ENCODE data around the gene OMP.

The OMP gene

GRCh38 chr11:77062924-77063323 is 39.7 kb upstream of the OMP start:
- no peak overlapping the region for H3K9ac ChIP-seq (ENCODE audit: low read depth, low read length)
- H3K36me3 ChIP-seq (ENCODE audit: control insufficient read depth, insufficient read depth, low read length): no peaks in the 10 kb centered on the region
- H3K4me1 ChIP-seq (ENCODE audit: control insufficient read depth, insufficient read depth, low read length): peaks cover 8% of the 10 kb centered on the region
- peaks cover 10% of the 10 kb centered on the region for H3K27me3 ChIP-seq (ENCODE audit: control insufficient read depth, insufficient read depth, low read length)
- no peak overlapping the region for H3K4me3 ChIP-seq (ENCODE audit: low read depth, low read length)
- H3K9me3 ChIP-seq (ENCODE audit: control insufficient read depth, insufficient read depth, low read length): no peaks in the 10 kb centered on the region

- Histone ChIP-seq H3K4me3 (ENCODE audit: low read depth, low read length) (no peak overlapping the region), H3K36me3 (ENCODE audit: control insufficient read depth, insufficient read depth, low read length) (no peaks in the 10 kb centered on the region), H3K9me3 (ENCODE audit: control insufficient read depth, insufficient read depth, low read length) (no peaks in the 10 kb centered on the region), H3K27me3 (ENCODE audit: control insufficient read depth, insufficient read depth, low read length) (peaks cover 10% of the 10 kb centered on the region), H3K4me1 (ENCODE audit: control insufficient read depth, insufficient read depth, low read length) (peaks cover 8% of the 10 kb centered on the region), H3K9ac (ENCODE audit: low read depth, low read length) (no peak overlapping the region)
Measured at GRCh38 chr11:77063407-77063806, 39.2 kb upstream of the OMP start.

GRCh38 chr11:77063861-77064260 is 38.8 kb upstream of the OMP start:
- Histone ChIP-seq H3K9me3 (ENCODE audit: control insufficient read depth, insufficient read depth, low read length) (no peaks in the 10 kb centered on the region), H3K4me3 (ENCODE audit: low read depth, low read length) (no peak overlapping the region), H3K27me3 (ENCODE audit: control insufficient read depth, insufficient read depth, low read length) (peaks cover 10% of the 10 kb centered on the region), H3K4me1 (ENCODE audit: control insufficient read depth, insufficient read depth, low read length) (peaks cover 8% of the 10 kb centered on the region), H3K9ac (ENCODE audit: low read depth, low read length) (no peak overlapping the region), H3K36me3 (ENCODE audit: control insufficient read depth, insufficient read depth, low read length) (no peaks in the 10 kb centered on the region)

- Histone ChIP-seq H3K9me3 (ENCODE audit: control insufficient read depth, insufficient read depth, low read length) (no peaks in the 10 kb centered on the region), H3K4me3 (ENCODE audit: low read depth, low read length) (no peak overlapping the region), H3K9ac (ENCODE audit: low read depth, low read length) (no peak overlapping the region), H3K36me3 (ENCODE audit: control insufficient read depth, insufficient read depth, low read length) (no peaks in the 10 kb centered on the region), H3K4me1 (ENCODE audit: control insufficient read depth, insufficient read depth, low read length) (peaks cover 6% of the 10 kb centered on the region), H3K27me3 (ENCODE audit: control insufficient read depth, insufficient read depth, low read length) (peaks cover 10% of the 10 kb centered on the region)
Measured at GRCh38 chr11:77064648-77065217, 37.9 kb upstream of the OMP start.

- H3K9ac ChIP-seq (ENCODE audit: low read depth, low read length): no peak overlapping the region
- H3K36me3 ChIP-seq (ENCODE audit: control insufficient read depth, insufficient read depth, low read length): no peaks in the 10 kb centered on the region
- peaks cover 3% of the 10 kb centered on the region for H3K4me1 ChIP-seq (ENCODE audit: control insufficient read depth, insufficient read depth, low read length)
- H3K4me3 ChIP-seq (ENCODE audit: low read depth, low read length): peak overlapping the region; percentile 62
- no peaks in the 10 kb centered on the region for H3K9me3 ChIP-seq (ENCODE audit: control insufficient read depth, insufficient read depth, low read length)
- peaks cover 10% of the 10 kb centered on the region for H3K27me3 ChIP-seq (ENCODE audit: control insufficient read depth, insufficient read depth, low read length)
Measured at GRCh38 chr11:77065878-77066228, 36.8 kb upstream of the OMP start.

- Histone ChIP-seq H3K9me3 (ENCODE audit: control insufficient read depth, insufficient read depth, low read length) (no peaks in the 10 kb centered on the region), H3K36me3 (ENCODE audit: control insufficient read depth, insufficient read depth, low read length) (no peaks in the 10 kb centered on the region), H3K9ac (ENCODE audit: low read depth, low read length) (peak within 1 kb of the TSS; percentile 2), H3K4me1 (ENCODE audit: control insufficient read depth, insufficient read depth, low read length) (peaks cover 3% of the 10 kb centered on the region), H3K27me3 (ENCODE audit: control insufficient read depth, insufficient read depth, low read length) (peaks cover 10% of the 10 kb centered on the region), H3K4me3 (ENCODE audit: low read depth, low read length) (peak within 1 kb of the TSS; percentile 80)
Measured at GRCh38 chr11:77066229-77067042, 36.2 kb upstream of the OMP start, which contains the start of gene CAPN5. Gene CAPN5 (plus strand): TSS chr11:77066971. CDS start chr11:77084887, 17,916 bp downstream.

GRCh38 chr11:77067861-77068443 is 34.7 kb upstream of the OMP start:
- peak overlapping the region; percentile 80 for H3K4me3 ChIP-seq (ENCODE audit: low read depth, low read length)
- H3K9ac ChIP-seq (ENCODE audit: low read depth, low read length): peak overlapping the region; percentile 2
- no peaks in the 10 kb centered on the region for H3K36me3 ChIP-seq (ENCODE audit: control insufficient read depth, insufficient read depth, low read length)
- H3K27me3 ChIP-seq (ENCODE audit: control insufficient read depth, insufficient read depth, low read length): peaks cover 10% of the 10 kb centered on the region
- peaks cover 3% of the 10 kb centered on the region for H3K4me1 ChIP-seq (ENCODE audit: control insufficient read depth, insufficient read depth, low read length)
- no peaks in the 10 kb centered on the region for H3K9me3 ChIP-seq (ENCODE audit: control insufficient read depth, insufficient read depth, low read length)

GRCh38 chr11:77068457-77069335 is 33.9 kb upstream of the OMP start:
- H3K9ac ChIP-seq (ENCODE audit: low read depth, low read length): no peak overlapping the region
- H3K4me1 ChIP-seq (ENCODE audit: control insufficient read depth, insufficient read depth, low read length): peaks cover 3% of the 10 kb centered on the region
- no peaks in the 10 kb centered on the region for H3K9me3 ChIP-seq (ENCODE audit: control insufficient read depth, insufficient read depth, low read length)
- no peaks in the 10 kb centered on the region for H3K36me3 ChIP-seq (ENCODE audit: control insufficient read depth, insufficient read depth, low read length)
- H3K27me3 ChIP-seq (ENCODE audit: control insufficient read depth, insufficient read depth, low read length): peaks cover 10% of the 10 kb centered on the region
- no peak overlapping the region for H3K4me3 ChIP-seq (ENCODE audit: low read depth, low read length)

GRCh38 chr11:77069336-77069968 is 33.2 kb upstream of the OMP start:
- H3K27me3 ChIP-seq (ENCODE audit: control insufficient read depth, insufficient read depth, low read length): peaks cover 10% of the 10 kb centered on the region

GRCh38 chr11:77069969-77070582 is 32.6 kb upstream of the OMP start:
- H3K4me3 ChIP-seq (ENCODE audit: low read depth, low read length): no peak overlapping the region
- peaks cover 3% of the 10 kb centered on the region for H3K4me1 ChIP-seq (ENCODE audit: control insufficient read depth, insufficient read depth, low read length)
- H3K9ac ChIP-seq (ENCODE audit: low read depth, low read length): no peak overlapping the region
- H3K27me3 ChIP-seq (ENCODE audit: control insufficient read depth, insufficient read depth, low read length): peaks cover 6% of the 10 kb centered on the region
- H3K9me3 ChIP-seq (ENCODE audit: control insufficient read depth, insufficient read depth, low read length): no peaks in the 10 kb centered on the region
- no peaks in the 10 kb centered on the region for H3K36me3 ChIP-seq (ENCODE audit: control insufficient read depth, insufficient read depth, low read length)

More at GRCh38 chr11:77069336-77069968, 33.2 kb upstream of the OMP start:
- Histone ChIP-seq H3K36me3 (ENCODE audit: control insufficient read depth, insufficient read depth, low read length) (no peaks in the 10 kb centered on the region), H3K9ac (ENCODE audit: low read depth, low read length) (no peak overlapping the region), H3K4me3 (ENCODE audit: low read depth, low read length) (no peak overlapping the region), H3K9me3 (ENCODE audit: control insufficient read depth, insufficient read depth, low read length) (no peaks in the 10 kb centered on the region), H3K4me1 (ENCODE audit: control insufficient read depth, insufficient read depth, low read length) (peaks cover 3% of the 10 kb centered on the region)

- no peaks in the 10 kb centered on the region for H3K4me1 ChIP-seq (ENCODE audit: control insufficient read depth, insufficient read depth, low read length)
- no peak overlapping the region for H3K4me3 ChIP-seq (ENCODE audit: low read depth, low read length)
- no peaks in the 10 kb centered on the region for H3K36me3 ChIP-seq (ENCODE audit: control insufficient read depth, insufficient read depth, low read length)
- H3K9ac ChIP-seq (ENCODE audit: low read depth, low read length): no peak overlapping the region
- H3K27me3 ChIP-seq (ENCODE audit: control insufficient read depth, insufficient read depth, low read length): no peaks in the 10 kb centered on the region
- no peaks in the 10 kb centered on the region for H3K9me3 ChIP-seq (ENCODE audit: control insufficient read depth, insufficient read depth, low read length)
Measured at GRCh38 chr11:77071077-77071476, 31.6 kb upstream of the OMP start.

All from iPS-15b (cell line).